NCI-H460 (cell line): ENCODE data around the gene HIC1. TPM values are rescaled to one million over a fixed set of nuclear protein-coding genes. Genes with fewer than 3 reads are reported as not detected.

Experiments used
- DNase-seq: peaks from one replicate; pipeline ENCODE4 v3.0.0-alpha.2; 2016; ENCODE audit warnings: low read depth; ENCODE audit errors: extremely low read depth
- small RNA-seq, 2 experiments: library from RNA; depleted of rRNA; stranded (forward); fragments of <200 nt; gene quantifications; one replicate each; pipeline ENCODE3, GENCODE V24; 2014
- total RNA-seq: library from RNA; depleted of rRNA; stranded (reverse); fragments of >200 nt; shearing (Covaris generic); gene quantifications from 2 replicates; pipeline ENCODE4 v1.2.3, GENCODE V29; 2014; rRNA removed

HIC1 gene
- total RNA-seq, 1 experiment from 2014 or later: 0.12 TPM

GRCh38 chr17:2095536-2095910, 40.6 kb downstream of the HIC1 start:
- no peak for DNase-seq

GRCh38 chr17:2101448-2102257, 46.8 kb downstream of the HIC1 start:
- DNase-seq: no peak

- DNase-seq: no peak
These were observed 48.3 kb downstream of the HIC1 start for GRCh38 chr17:2102931-2103809.

GRCh38 chr17:2105663-2106062, 50.8 kb downstream of the HIC1 start:
- no peak for DNase-seq

GRCh38 chr17:2106308-2106955, 51.5 kb downstream of the HIC1 start:
- no peak for DNase-seq

GRCh38 chr17:2107050-2107449, 52.1 kb downstream of the HIC1 start:
- DNase-seq: no peak

- no peak for DNase-seq
These were observed 52.6 kb downstream of the HIC1 start for GRCh38 chr17:2107506-2107905.

GRCh38 chr17:2108170-2108569, 53.3 kb downstream of the HIC1 start:
- no peak for DNase-seq

GRCh38 chr17:2110436-2110835, 55.5 kb downstream of the HIC1 start:
- no peak for DNase-seq

GRCh38 chr17:2111691-2112090, 56.8 kb downstream of the HIC1 start:
- no peak for DNase-seq

Small RNAs within 50 kb of the gene (small RNA-seq; reads per million reads assigned to genes)
- gene AC090617.6 (0 reads per million in 2 experiments), gene AC090617.9 (0 reads per million in 2 experiments), gene MIR132 (0.29 to 3.7 reads per million in 2 experiments), gene MIR212 (0.25 to 5.2 reads per million in 2 experiments), gene OVCA2 (0 reads per million in 2 experiments)

Other genes starting within 250 kb of the HIC1 start
- gene SMYD4, start 225.2 kb upstream of the HIC1 start, total RNA-seq: 5.3 and 6.5 TPM in 2 replicates
- 11.3 and 19.3 TPM in 2 replicates for gene RPA1, start 225.1 kb upstream of the HIC1 start, total RNA-seq
- gene RTN4RL1, start 29.8 kb upstream of the HIC1 start, total RNA-seq: 0.12 TPM in 1 of 2 replicates, not detected in the other
- gene DPH1, start 24.9 kb upstream of the HIC1 start, total RNA-seq: 33.7 and 34.5 TPM in 2 replicates
- gene OVCA2, start 13.1 kb upstream of the HIC1 start, total RNA-seq: 47.3 and 60.4 TPM in 2 replicates
- gene SMG6, start 248.7 kb downstream of the HIC1 start, total RNA-seq: 7.2 and 8.7 TPM in 2 replicates
- 4.1 and 5.7 TPM in 2 replicates for gene SRR, start 248.8 kb downstream of the HIC1 start, total RNA-seq